ENCODE measurements around the gene CAMTA1. TPM values are rescaled to one million over a fixed set of nuclear protein-coding genes. Genes with fewer than 3 reads are reported as not detected.

CAMTA1 gene
- total RNA-seq, 1 donor from 2014 or later = 166 TPM

GRCh38 chr1:7805460-7805859 is 1020.2 kb downstream of the CAMTA1 start:
- DNase-seq = no peak
- intact Hi-C loops (cut with micrococcal nuclease) = no loop called here
- no peak for ATAC-seq

DNA sequence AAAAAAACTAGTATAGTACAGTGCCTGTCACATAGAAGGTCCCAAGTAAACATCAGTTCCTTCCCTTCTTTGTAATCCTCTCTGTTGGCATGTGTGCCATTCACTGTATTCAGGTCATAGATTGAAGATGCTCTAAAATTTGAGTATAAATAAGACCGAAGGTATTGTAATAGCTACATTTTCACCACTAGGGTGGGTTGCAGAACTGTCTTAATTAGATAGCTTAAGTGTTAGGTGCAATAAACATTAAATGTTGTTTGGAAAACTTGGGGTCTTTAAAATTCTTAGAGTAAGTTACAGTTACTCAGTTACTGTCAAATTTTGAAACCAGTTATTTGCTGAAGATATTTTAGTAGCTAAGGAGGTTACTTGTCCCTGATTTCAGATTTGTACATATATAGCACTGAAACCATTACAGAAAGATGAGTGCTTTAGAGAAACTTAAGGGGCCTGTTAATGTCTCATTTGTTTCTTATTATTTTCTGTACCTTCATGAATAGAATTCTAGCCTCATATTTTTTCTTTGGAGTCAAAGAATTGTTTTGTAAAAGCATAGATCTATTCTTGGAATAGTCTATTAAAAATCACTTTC is 1023.1 kb downstream of the CAMTA1 start:
- intact Hi-C loops (cut with micrococcal nuclease) = no loop called here
- ATAC-seq (no peak), DNase-seq (no peak)

DNA sequence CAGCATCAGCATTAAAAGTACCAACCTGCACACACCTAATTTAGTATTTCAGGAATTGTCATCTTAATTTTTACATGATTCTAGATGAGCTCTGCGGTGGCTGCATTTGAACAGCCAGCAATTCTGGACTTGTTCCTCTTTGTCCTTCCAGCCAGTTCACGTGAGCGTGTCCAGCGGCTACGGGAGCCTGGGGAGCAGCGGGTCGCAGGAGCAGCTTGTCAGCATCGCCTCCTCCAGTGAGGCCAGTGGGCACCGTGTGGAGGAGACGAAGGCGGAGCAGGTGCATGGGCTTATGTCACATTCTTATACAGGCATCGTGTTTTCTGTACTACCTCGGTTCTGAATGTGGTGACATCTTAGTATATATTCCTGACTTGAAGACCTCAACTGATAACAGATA is 1024.5 kb downstream of the CAMTA1 start:
- no peak for ATAC-seq
- intact Hi-C loops (cut with micrococcal nuclease) = no loop called here
- no peak for DNase-seq

GRCh38 chr1:7810395-7810794 is 1025.1 kb downstream of the CAMTA1 start:
- ATAC-seq (no peak), DNase-seq (no peak)
- intact Hi-C loops (cut with micrococcal nuclease) = no loop called here

- intact Hi-C loops (cut with micrococcal nuclease) = no loop called here
- ATAC-seq = no peak
- no peak for DNase-seq
These were observed 1026.2 kb downstream of the CAMTA1 start for GRCh38 chr1:7811476-7811875.

GRCh38 chr1:7813677-7814373 is 1028.6 kb downstream of the CAMTA1 start:
- no peak for ATAC-seq
- DNase-seq = no peak
- intact Hi-C loops (cut with micrococcal nuclease) = no loop called here

Other genes with a start within 250 kb of the CAMTA1 start
- gene NOL9, start 230.9 kb upstream of the CAMTA1 start, total RNA-seq = 12.9 TPM
- not detected for gene TAS1R1, start 230.1 kb upstream of the CAMTA1 start, total RNA-seq
- gene ZBTB48, start 205.5 kb upstream of the CAMTA1 start, total RNA-seq = 13.3 TPM
- gene KLHL21, start 182.6 kb upstream of the CAMTA1 start, total RNA-seq = 131 TPM
- gene PHF13, start 171.7 kb upstream of the CAMTA1 start, total RNA-seq = 7.5 TPM
- 14.9 TPM for gene THAP3, start 160.6 kb upstream of the CAMTA1 start, total RNA-seq
- 78.6 TPM for gene DNAJC11, start 83.6 kb upstream of the CAMTA1 start, total RNA-seq